GM21529 (cell line): Measurements from ENCODE around the gene RNF38.
"Not testable (repeated sequence)": the region's sequence is repeated elsewhere in the genome, so short reads cannot be mapped to it uniquely, and the experiment has no call there.

ENCODE experiments used
- ATAC-seq: cut with Tn5 transposase; IDR thresholded peaks from one replicate; pipeline ENCODE4 v1.9.1; 2021; ENCODE audit not compliant: unreplicated experiment

Gene RNF38

GRCh38 chr9:36297798-36298197 lies 102.3 kb downstream of the RNF38 start:
- no peak for ATAC-seq

- ATAC-seq = not testable (repeated sequence)
Measured at GRCh38 chr9:36294996-36295395, 105.1 kb downstream of the RNF38 start.

DNA sequence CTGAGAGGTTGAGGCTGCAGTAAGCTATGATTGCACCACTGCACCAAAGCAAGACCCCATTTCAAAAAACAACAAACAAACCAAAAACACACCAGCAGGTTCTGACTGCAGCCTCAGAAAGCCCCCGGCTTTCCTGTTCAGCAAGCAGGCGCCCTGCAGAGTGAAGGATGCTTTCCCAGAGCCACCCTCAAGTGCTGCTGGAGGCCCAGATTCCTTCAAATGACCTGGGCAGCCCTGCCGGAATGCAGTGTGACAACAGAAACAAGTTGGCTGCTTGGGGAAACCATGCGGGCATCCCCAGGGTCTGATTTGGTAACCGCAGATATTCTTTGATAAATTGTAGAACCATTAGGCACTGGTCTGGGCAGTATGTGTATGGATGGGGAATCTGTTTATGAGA lies 106.2 kb downstream of the RNF38 start:
- no peak for ATAC-seq

- no peak for ATAC-seq
Measured at GRCh38 chr9:36293171-36293570, 106.9 kb downstream of the RNF38 start.

- no peak for ATAC-seq
Measured at GRCh38 chr9:36292641-36293040, 107.4 kb downstream of the RNF38 start.

- no peak for ATAC-seq
Measured at GRCh38 chr9:36290996-36291395, 109.1 kb downstream of the RNF38 start.

DNA sequence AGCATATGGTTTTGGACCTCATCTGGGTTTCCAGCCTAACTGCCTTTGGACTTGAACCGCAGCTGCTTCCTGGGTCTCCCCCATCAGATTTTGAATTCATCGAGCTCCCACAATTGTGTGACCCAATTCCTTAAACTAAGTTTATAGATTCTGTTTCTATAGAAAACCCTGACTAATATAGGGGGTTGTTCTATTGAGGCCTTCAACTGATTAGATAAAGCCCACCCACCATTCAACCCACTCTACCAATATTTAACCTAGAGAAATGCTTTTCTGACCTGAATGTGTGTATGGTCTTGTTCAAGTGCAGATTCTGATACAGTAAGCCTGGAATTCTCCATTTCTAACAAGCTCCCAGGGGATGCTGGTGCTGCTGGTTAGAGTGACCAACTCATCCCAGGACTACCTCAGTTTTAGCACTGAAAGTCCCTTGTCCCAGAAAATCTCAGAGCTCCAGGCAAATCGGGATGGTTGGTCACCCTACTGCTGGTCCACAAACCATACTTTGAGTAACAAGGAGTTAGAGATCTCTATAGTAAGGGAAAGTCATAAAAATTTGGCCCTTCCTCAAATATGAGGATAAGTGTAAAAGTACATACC lies 110.1 kb downstream of the RNF38 start:
- ATAC-seq = no peak

DNA sequence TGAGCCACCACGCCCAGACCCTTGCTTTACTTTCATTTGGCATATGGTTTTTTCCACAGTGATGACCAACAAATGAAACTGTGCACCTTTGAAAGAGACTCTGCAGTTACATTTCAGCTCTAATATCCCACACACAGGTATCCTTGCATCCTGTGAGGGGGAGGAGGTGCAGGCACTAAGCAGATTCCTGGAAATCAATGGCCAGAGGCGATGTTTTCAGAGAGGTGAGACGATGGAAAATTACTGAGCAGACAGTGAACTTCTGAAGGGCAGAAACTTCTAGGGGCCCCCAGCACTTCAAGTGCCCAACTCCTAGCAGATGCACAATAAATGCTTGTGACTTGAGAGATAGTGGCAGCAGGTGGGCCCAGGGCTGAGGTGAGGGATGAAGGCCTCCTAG lies 112.0 kb downstream of the RNF38 start:
- ATAC-seq = no peak
